ENCODE data around the gene ASMT.
"Not testable (repeated sequence)": the region's sequence is repeated elsewhere in the genome, so short reads cannot be mapped to it uniquely, and the experiment has no call there.

The ASMT gene, protein sequence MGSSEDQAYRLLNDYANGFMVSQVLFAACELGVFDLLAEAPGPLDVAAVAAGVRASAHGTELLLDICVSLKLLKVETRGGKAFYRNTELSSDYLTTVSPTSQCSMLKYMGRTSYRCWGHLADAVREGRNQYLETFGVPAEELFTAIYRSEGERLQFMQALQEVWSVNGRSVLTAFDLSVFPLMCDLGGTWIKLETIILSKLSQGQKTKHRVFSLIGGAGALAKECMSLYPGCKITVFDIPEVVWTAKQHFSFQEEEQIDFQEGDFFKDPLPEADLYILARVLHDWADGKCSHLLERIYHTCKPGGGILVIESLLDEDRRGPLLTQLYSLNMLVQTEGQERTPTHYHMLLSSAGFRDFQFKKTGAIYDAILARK

GRCh38 chrX:1614927-1615326 is at the start of gene ASMT:
Gene ASMT (plus strand): TSS chrX:1615059. CDS start chrX:1615200, 141 bp downstream.
- DNase-seq, result no peak

GRCh38 chrX:1574181-1574580 is 40.7 kb upstream of the ASMT start:
- DNase-seq, result not testable (repeated sequence)

DNA sequence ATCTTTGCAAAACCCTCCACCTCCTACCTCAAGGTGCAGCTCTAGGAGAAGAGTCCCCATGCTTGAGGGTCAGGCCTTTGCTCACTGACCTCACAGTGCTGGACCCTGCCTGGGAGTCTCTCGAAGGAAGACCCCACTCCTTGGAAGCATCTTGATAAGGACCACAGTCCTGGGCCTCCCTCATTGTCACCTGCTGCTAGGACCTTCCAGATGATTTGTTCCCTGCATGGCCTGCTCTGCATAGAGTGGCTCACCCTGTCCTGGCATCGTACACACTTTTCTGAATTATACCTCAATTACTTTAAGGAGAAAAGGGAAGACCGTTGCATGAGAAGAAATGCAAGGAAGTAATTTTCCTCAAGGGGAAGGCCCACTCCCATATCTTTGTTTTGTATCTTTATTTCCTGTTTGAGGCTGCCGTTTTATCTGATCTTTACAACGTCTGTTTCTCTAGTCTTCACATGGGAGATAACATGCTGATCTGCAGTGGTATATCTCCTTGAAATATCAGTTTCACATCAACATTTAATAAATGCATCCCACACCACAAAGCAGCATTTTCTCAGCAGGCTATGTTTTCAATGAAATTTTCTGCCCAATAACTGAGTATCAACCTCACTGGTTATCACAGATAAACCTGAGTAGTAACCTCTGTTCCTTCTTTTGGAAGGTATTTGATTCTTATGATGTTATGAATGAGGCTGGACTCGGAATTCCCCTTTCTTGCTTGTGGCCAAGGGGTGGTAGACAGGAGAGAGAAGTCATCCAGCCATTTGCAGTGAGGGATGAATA is 38.5 kb upstream of the ASMT start:
- no peak for DNase-seq

DNA sequence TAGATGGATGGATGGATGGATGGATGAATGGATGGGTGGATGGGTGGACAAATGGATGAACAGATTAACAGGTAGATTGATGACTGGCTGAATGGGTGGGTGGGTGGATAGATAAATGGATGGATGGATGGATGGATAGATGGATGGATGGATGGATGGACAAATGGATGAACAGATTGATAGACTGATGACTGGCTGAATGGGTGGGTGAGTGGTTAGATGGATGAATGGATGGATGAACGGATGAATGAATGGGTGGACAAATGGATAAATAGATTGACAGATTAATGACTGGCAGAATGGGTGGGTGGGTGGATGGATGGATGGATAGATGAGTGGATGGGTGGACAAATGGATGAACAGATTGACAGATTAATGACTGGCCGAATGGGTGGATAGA is 37.0 kb upstream of the ASMT start:
- DNase-seq, result no peak

DNA sequence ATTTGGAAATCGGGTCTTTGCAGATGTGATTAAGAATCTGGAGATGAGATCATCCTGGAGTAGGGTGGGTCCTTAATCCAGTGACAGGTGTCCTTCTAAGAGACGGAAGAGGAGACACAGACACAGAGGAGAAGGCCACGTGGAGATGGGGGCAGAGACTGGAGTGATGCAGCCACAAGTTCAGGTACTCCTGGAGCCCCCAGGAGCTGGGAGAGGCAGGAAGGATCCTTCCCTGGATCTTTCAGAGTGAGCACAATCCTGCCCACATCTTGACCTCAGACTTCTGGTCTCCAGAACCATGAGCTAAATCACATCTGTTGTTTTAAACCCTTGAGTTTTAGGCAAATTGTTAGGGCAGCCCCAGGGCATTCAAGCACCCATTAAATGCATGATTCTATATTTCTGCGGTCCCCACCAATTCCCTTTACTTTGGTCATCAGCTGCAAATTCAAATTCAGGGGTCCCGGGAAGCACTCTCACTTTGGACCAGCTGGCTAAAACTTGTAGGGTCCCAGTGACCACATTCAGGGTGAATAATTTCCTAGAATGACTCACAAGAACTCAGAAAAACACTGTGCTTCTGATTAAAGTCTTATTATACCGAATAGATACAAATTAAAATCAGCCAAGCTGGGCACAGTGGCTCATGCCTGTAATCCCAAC is 36.2 kb upstream of the ASMT start:
- no peak for DNase-seq

DNA sequence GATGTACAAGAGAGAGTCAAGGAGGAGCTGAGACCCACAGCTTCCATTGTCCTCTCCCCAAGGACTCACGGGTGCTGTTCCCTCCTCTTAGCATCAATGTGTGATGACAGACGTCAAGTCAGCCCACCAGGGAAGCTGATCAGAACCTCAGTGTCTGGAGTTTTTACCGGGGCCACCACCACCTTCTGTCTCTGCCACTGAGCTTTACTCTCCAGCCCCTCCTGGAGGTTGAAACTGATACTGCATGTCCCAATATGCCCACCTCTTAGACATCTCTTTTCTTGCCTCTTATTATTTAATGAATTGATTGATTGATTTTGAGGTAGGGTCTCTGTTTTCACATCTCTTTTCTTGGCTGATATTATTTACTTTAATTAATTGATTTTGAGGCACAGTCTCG is 33.7 kb upstream of the ASMT start:
- no peak for DNase-seq

DNA sequence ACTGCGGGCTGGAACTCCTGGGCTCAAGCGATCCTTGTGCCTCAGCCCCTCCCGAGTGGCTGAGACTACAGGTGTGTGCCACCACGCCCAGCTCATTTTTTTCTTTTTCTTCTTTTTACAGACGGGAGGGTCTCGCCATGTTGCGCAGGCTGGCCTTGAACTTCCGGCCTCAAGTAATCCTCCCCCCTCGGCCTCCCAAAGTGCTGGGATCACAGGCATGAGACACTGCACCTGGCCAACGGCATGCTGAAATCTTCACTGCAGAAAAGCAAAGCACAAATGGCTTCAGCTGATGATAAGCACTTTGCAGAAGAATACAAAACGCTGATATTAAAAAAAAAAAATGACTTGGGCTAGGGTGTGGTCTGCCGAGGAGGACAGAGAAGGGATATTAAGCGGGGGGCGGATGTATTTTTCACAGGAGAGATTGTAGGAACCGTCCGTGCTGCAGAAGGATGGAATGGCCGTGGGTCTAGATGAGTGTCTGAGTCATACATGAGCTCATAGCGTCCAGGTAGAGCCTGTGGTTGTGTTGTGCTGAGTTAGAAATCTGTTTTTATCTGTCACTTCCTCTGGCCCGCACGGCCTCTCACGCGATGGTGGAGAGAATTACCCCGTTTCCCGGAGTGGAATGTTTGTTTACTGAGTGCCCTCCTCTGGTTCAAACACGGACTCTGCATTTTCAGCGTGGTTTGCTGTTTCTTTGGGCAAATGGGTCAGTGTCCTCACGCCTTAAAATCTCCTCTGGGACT is 32.0 kb upstream of the ASMT start:
- DNase-seq, result no peak

GRCh38 chrX:1584237-1585011 is 30.4 kb upstream of the ASMT start:
- DNase-seq, result no peak

DNA sequence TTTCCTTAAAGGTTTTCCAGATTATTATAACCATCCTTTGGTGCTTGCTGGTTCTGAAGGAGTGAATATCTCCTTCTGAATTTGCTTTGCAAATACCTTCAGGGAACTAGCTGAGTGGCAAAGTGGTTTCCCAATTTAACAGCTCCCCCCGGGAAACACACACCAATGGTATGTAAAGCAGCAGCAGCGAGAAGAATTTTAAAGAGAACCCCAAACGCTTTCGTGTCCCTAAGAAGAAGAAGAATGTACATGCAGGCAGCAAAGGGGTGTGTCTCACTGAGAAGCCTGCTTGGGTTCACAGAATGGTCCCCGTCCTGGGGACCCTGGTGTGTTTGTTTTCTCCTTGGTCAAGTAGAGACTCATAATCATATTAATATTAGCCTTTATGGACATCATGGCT is 27.7 kb upstream of the ASMT start:
- DNase-seq, result no peak

- no peak for DNase-seq
Observed at GRCh38 chrX:1589356-1590130, 25.3 kb upstream of the ASMT start.

GRCh38 chrX:1591102-1591862 is 23.6 kb upstream of the ASMT start, which contains the start of gene AKAP17A:
Gene AKAP17A (plus strand): TSS chrX:1591604. CDS start chrX:1593463, 1,859 bp downstream.
- DNase-seq, result peak; percentile 63

DNA sequence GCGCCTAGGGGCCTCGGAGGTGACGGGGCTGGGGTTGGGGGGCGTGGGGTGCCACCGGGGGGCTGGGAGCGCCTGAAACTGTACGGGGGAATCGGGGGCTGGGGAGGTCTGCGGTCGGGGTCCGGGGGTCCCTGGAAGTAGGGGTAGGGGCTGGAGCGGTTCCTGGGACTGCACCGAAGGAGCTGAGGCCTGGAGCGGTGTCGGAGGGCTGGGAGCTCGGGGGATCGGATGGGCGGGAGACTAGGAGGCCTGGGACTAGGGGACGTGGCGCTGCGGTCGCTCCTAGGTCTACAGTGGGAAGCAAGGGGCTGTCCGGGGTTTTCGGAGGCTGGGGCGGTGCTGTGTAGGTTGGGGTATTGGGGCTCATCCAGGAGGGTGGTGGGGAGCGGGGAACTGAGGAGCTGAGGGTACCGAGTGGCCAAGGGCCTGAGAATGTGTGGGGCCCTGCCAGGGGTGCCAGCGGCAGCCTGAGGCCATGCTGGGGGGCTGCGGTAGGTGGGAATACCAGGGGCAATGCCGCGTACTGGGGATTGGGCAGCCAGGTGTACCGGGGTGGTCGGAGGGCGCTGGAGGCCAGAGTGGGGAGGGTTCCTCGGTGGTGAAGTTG is 22.9 kb upstream of the ASMT start:
- DNase-seq, result no peak

- no peak for DNase-seq
Observed at GRCh38 chrX:1592470-1593142, 22.3 kb upstream of the ASMT start.

DNA sequence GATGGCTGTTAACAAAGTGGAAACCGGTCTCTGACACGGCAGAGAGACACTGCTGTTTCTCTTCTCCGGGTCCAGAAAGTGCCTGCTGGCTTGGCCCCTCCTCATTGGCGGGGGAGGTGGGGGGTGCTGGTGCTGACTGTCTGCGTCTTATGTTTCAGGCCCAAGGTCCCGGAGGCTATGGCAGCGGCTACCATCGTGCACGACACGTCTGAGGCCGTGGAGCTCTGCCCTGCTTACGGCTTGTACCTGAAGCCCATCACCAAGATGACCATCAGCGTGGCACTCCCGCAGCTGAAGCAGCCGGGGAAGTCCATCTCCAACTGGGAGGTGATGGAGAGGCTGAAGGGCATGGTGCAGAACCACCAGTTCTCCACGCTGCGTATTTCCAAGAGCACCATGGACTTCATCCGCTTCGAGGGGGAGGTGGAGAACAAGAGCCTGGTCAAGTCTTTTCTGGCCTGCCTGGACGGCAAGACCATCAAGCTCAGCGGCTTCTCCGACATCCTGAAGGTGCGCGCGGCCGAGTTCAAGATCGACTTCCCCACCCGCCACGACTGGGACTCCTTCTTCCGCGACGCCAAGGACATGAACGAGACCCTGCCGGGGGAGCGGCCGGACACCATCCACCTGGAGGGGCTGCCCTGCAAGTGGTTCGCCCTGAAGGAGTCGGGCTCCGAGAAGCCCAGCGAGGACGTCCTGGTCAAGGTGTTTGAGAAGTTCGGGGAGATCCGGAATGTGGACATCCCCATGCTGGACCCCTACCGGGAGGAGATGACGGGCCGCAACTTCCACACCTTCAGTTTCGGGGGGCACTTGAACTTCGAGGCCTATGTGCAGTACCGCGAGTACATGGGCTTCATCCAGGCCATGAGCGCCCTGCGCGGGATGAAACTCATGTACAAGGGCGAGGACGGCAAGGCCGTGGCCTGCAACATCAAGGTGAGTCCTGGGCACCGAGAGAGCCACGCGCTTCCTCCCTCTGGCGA is 21.3 kb upstream of the ASMT start:
- DNase-seq, result no peak

DNA sequence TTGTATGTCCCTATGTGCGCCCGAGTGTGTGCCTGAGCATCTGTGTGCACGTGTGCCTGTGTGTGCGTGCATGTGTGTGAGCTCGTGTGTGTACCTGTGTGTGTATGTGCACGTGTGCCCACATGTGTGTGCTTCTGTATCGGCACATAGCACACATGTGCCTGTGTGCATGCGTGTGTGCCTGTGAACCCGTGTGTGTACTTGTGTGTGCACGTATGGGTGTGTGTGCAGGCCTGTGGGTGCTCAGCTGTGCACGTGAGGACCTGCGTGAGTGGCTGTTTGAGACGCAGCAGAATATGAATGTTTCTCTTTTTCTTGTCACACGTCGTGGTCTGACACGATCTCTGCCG is 19.2 kb upstream of the ASMT start:
- no peak for DNase-seq

GRCh38 chrX:1596676-1597344 is 18.0 kb upstream of the ASMT start:
- no peak for DNase-seq

GRCh38 chrX:1597345-1598020 is 17.4 kb upstream of the ASMT start:
- DNase-seq, result no peak
